SU-DHL-6 (cell line): ENCODE results near the gene ADCY2.

Experiments
- H2AFZ ChIP-seq: fragments of 200-600 bp; sonication (generic); 2 replicates; pipeline ENCODE4 v1.6.1; 2014; ENCODE audit warnings: low read depth, mild to moderate bottlenecking, moderate library complexity, mixed read lengths, antibody characterized with exemption, low read length; ENCODE audit not compliant: severe bottlenecking
- H3F3A ChIP-seq: fragments of 200-600 bp; shearing (Covaris generic); 2 replicates; pipeline ENCODE4 v1.6.0; 2016; ENCODE audit warnings: antibody characterized with exemption, mild to moderate bottlenecking; ENCODE audit not compliant: insufficient read depth
- H3K27ac ChIP-seq: fragments of 200-600 bp; sonication (generic); 2 replicates; pipeline ENCODE4 v1.5.1; 2016; ENCODE audit warnings: low read depth, mild to moderate bottlenecking, low read length, moderate library complexity, mixed read lengths
- H3K27me3 ChIP-seq: fragments of 200-600 bp; sonication (generic), shearing (Covaris generic); 2 replicates; pipeline ENCODE4 v1.6.0; 2014; ENCODE audit warnings: mild to moderate bottlenecking, low read length
- H3K36me3 ChIP-seq: fragments of 200-600 bp; sonication (generic); 2 replicates; pipeline ENCODE4 v1.6.1; 2014; ENCODE audit warnings: mild to moderate bottlenecking, low read length, mixed read lengths
- H3K4me2 ChIP-seq: fragments of 300-600, 200-600 bp; shearing (Covaris generic), sonication (generic); 2 replicates; pipeline ENCODE4 v1.6.0; 2014; ENCODE audit warnings: low read length, low read depth, mild to moderate bottlenecking; ENCODE audit not compliant: poor library complexity, severe bottlenecking
- H3K4me3 ChIP-seq: fragments of 200-600 bp; sonication (generic); 2 replicates; pipeline ENCODE4 v1.5.1; 2014; ENCODE audit warnings: antibody characterized with exemption, low read length, mild to moderate bottlenecking, mixed read lengths; ENCODE audit not compliant: insufficient read depth, poor library complexity, severe bottlenecking
- H3K79me2 ChIP-seq: fragments of 200-600 bp; sonication (generic); 2 replicates; pipeline ENCODE4 v1.6.1; 2014; ENCODE audit warnings: mild to moderate bottlenecking, low read length, moderate library complexity; ENCODE audit not compliant: insufficient read depth
- H3K9ac ChIP-seq: fragments of 200-600 bp; sonication (generic); 2 replicates; pipeline ENCODE4 v1.7.0; 2014; ENCODE audit warnings: mild to moderate bottlenecking, low read length
- H3K9me2 ChIP-seq: fragments of 200-600 bp; sonication (generic); replicated peaks from 2 replicates; pipeline ENCODE4 v1.6.1; 2014; ENCODE audit warnings: low read length; ENCODE audit not compliant: insufficient read depth
- H3K9me3 ChIP-seq: fragments of 200-600 bp; sonication (generic); 2 replicates; pipeline ENCODE4 v1.6.1; 2014; ENCODE audit warnings: low read length, mixed read lengths; ENCODE audit not compliant: insufficient read depth
- H4K20me1 ChIP-seq: fragments of 200-600 bp; sonication (generic); 2 replicates; pipeline ENCODE4 v1.6.1; 2014; ENCODE audit warnings: low read depth, mild to moderate bottlenecking, antibody characterized with exemption, low read length, moderate library complexity, mixed read lengths
- CTCF ChIP-seq: fragments of 200-600 bp; sonication (generic); IDR thresholded peaks from one replicate; pipeline ENCODE4 v1.5.1; 2017; ENCODE audit warnings: antibody characterized with exemption, mild to moderate bottlenecking, low read length, moderate library complexity; ENCODE audit not compliant: insufficient read depth, poor library complexity, severe bottlenecking
- EZH2phosphoT487 ChIP-seq: fragments of 200-600 bp; sonication (generic), shearing (Covaris generic); conservative IDR thresholded peaks from 2 replicates; pipeline ENCODE4 v1.6.1; 2018; ENCODE audit warnings: mild to moderate bottlenecking, antibody characterized with exemption, low read length, moderate library complexity, mixed read lengths

ADCY2 gene

GRCh38 chr5:7578071-7578470, 182.1 kb downstream of the ADCY2 start:
- Histone ChIP-seq H3F3A (no peaks in the 10 kb centered on the region), H3K4me3 (no peak overlapping the region), H3K27me3 (no peaks in the 10 kb centered on the region), H3K79me2 (no peaks in the 10 kb centered on the region), H3K36me3 (no peaks in the 10 kb centered on the region), H2AFZ (no peak overlapping the region), H4K20me1 (no peaks in the 10 kb centered on the region), H3K9me3 (no peaks in the 10 kb centered on the region), H3K4me2 (no peak overlapping the region), H3K9me2 (no peaks in the 10 kb centered on the region), H3K27ac (no peak overlapping the region), H3K9ac (no peak overlapping the region)
- TF ChIP-seq EZH2phosphoT487 (no peak), CTCF (no peak)

GRCh38 chr5:7584749-7585148, 188.8 kb downstream of the ADCY2 start:
- Histone ChIP-seq H3K9me3 (no peaks in the 10 kb centered on the region), H3K9ac (no peak overlapping the region), H3K9me2 (no peaks in the 10 kb centered on the region), H4K20me1 (no peaks in the 10 kb centered on the region), H3K27me3 (no peaks in the 10 kb centered on the region), H3F3A (no peaks in the 10 kb centered on the region), H2AFZ (no peak overlapping the region), H3K36me3 (no peaks in the 10 kb centered on the region), H3K27ac (no peak overlapping the region), H3K4me3 (no peak overlapping the region), H3K4me2 (no peak overlapping the region), H3K79me2 (no peaks in the 10 kb centered on the region)
- TF ChIP-seq EZH2phosphoT487 (no peak), CTCF (no peak)

GRCh38 chr5:7585807-7586206, 189.9 kb downstream of the ADCY2 start:
- Histone ChIP-seq H3F3A (no peaks in the 10 kb centered on the region), H3K9me3 (no peaks in the 10 kb centered on the region), H3K79me2 (no peaks in the 10 kb centered on the region), H3K9ac (no peak overlapping the region), H3K27me3 (no peaks in the 10 kb centered on the region), H2AFZ (no peak overlapping the region), H3K9me2 (no peaks in the 10 kb centered on the region), H3K27ac (no peak overlapping the region), H4K20me1 (no peaks in the 10 kb centered on the region), H3K4me2 (no peak overlapping the region), H3K36me3 (no peaks in the 10 kb centered on the region), H3K4me3 (no peak overlapping the region)
- no peak for TF ChIP-seq CTCF
- TF ChIP-seq EZH2phosphoT487: no peak
